GM18499 (cell line): Measurements from ENCODE around the gene KAT6B.
A peak's percentile ranks its signal among the peaks of the same experiment; 100 is the strongest.

Source experiments
- ATAC-seq: cut with Tn5 transposase; IDR thresholded peaks from one replicate; pipeline ENCODE4 v1.9.1; 2021; ENCODE audit warnings: moderate number of reproducible peaks; ENCODE audit not compliant: insufficient read depth, unreplicated experiment

KAT6B gene

GRCh38 chr10:74937266-74937856 lies 111.0 kb downstream of the KAT6B start:
- ATAC-seq, result no peak

GRCh38 chr10:74944205-74944604 lies 117.8 kb downstream of the KAT6B start:
- ATAC-seq, result no peak

GRCh38 chr10:74947781-74948401 lies 121.5 kb downstream of the KAT6B start:
- ATAC-seq, result no peak

- no peak for ATAC-seq
Measured at GRCh38 chr10:74949034-74949832, 122.8 kb downstream of the KAT6B start.

GRCh38 chr10:74949843-74950765 lies 123.7 kb downstream of the KAT6B start:
- ATAC-seq, result no peak

GRCh38 chr10:74953214-74953613 lies 126.8 kb downstream of the KAT6B start:
- no peak for ATAC-seq

GRCh38 chr10:74955796-74956195 lies 129.4 kb downstream of the KAT6B start:
- no peak for ATAC-seq

GRCh38 chr10:74956555-74957111 lies 130.2 kb downstream of the KAT6B start:
- ATAC-seq, result no peak

GRCh38 chr10:74957285-74957961 lies 131.0 kb downstream of the KAT6B start:
- no peak for ATAC-seq

- ATAC-seq, result no peak
Measured at GRCh38 chr10:74958316-74958715, 131.9 kb downstream of the KAT6B start.

GRCh38 chr10:74960670-74961069 lies 134.3 kb downstream of the KAT6B start:
- ATAC-seq, result no peak

- ATAC-seq, result no peak
Measured at GRCh38 chr10:74962517-74962916, 136.1 kb downstream of the KAT6B start.

- peak; percentile 83 for ATAC-seq
Measured at GRCh38 chr10:74963549-74963948, 137.1 kb downstream of the KAT6B start.

- no peak for ATAC-seq
Measured at GRCh38 chr10:74967911-74968666, 141.7 kb downstream of the KAT6B start.

GRCh38 chr10:74968667-74969061 lies 142.3 kb downstream of the KAT6B start:
- no peak for ATAC-seq

GRCh38 chr10:74969093-74969492 lies 142.7 kb downstream of the KAT6B start:
- no peak for ATAC-seq

- ATAC-seq, result no peak
Measured at GRCh38 chr10:74969530-74969929, 143.1 kb downstream of the KAT6B start.

- ATAC-seq, result no peak
Measured at GRCh38 chr10:74973741-74974392, 147.5 kb downstream of the KAT6B start.
